Mucosa of descending colon (tissue), 3 donors: ENCODE results near the gene DPF1. TPM values are rescaled to one million over a fixed set of nuclear protein-coding genes. Genes with fewer than 3 reads are reported as not detected.

ENCODE experiments used
- ATAC-seq: fragments of 200-7000 bp; cut with Tn5 transposase; one replicate; pipeline ENCODE4 v1.9.1; 2020; ENCODE audit warnings: mild to moderate bottlenecking, moderate library complexity
- DNase-seq, 3 donors: peaks; one replicate each; pipeline ENCODE4 v3.0.0-alpha.2; 2020
- H3K36me3 ChIP-seq: fragments of 200-600 bp; one replicate; pipeline ENCODE4 v1.8.0; 2021; ENCODE audit warnings: low read depth, mild to moderate bottlenecking
- H3K4me1 ChIP-seq: fragments of 200-600 bp; one replicate; pipeline ENCODE4 v1.8.0; 2021; ENCODE audit warnings: low read depth, mild to moderate bottlenecking
- H3K4me3 ChIP-seq: fragments of 200-600 bp; one replicate; pipeline ENCODE4 v1.8.0; 2021; ENCODE audit warnings: mild to moderate bottlenecking
- H3K9me3 ChIP-seq: fragments of 200-600 bp; one replicate; pipeline ENCODE4 v1.8.0; 2021; ENCODE audit warnings: mild to moderate bottlenecking
- intact Hi-C, 2 donors: fragments of 100-400 bp; cut with DNase I in 1 of 2; cut with micrococcal nuclease in 1 of 2; formaldehyde crosslinking; loops; one replicate each; pipeline versions ENCODE4 v1.11.0 to v1.11.1; 2022; cut with DNase I, micrococcal nuclease
- total RNA-seq, 3 donors: library from RNA; stranded (reverse); fragmentation: NEBNext Ultra II Directional in 2 of 3; extraction: Animal tissue kit (Norgen Biotek cat#: 25700) in 2 of 3; gene quantifications; one replicate each; pipeline versions ENCODE4 v1.2.1 to v1.2.4, GENCODE V29; 2021 to 2023
- TF ChIP-seq, protein P1 (sequence below): fragments of 200-600 bp; IDR thresholded peaks from one replicate; pipeline ENCODE4 v1.8.0; 2022; ENCODE audit warnings: antibody characterized with exemption, mild to moderate bottlenecking
- donor health status: DM: no; HTN: no; CAD: no; lungs with moderate emphysema.
- donor health status: DM: no; HTN: no; CAD: no.
- donor health status: DM: no; HTN: yes; CAD: no.

Gene DPF1
- total RNA-seq, 3 donors from 2014 or later, result 0.22 TPM; not detected in 2

DNA sequence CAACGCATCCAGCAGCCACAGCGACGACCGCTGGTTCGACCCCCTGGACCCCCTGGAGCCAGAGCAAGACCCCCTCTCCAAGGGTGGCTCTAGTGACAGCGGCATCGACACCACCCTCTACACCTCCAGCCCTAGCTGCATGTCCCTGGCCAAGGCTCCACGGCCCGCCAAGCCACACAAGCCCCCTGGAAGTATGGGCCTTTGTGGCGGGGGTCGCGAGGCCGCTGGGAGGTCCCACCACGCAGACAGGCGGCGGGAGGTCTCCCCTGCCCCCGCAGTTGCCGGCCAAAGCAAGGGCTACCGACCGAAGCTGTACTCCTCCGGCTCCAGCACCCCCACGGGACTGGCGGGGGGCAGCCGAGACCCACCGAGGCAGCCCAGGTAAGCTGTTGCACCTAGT lies 59.5 kb downstream of the DPF1 start:
- Histone ChIP-seq H3K4me3 (no peak overlapping the region), H3K36me3 (peaks cover 19% of the 10 kb centered on the region), H3K4me1 (no peaks in the 10 kb centered on the region), H3K9me3 (peaks cover 10% of the 10 kb centered on the region)
- ATAC-seq, result no peak
- TF ChIP-seq, protein P1, sequence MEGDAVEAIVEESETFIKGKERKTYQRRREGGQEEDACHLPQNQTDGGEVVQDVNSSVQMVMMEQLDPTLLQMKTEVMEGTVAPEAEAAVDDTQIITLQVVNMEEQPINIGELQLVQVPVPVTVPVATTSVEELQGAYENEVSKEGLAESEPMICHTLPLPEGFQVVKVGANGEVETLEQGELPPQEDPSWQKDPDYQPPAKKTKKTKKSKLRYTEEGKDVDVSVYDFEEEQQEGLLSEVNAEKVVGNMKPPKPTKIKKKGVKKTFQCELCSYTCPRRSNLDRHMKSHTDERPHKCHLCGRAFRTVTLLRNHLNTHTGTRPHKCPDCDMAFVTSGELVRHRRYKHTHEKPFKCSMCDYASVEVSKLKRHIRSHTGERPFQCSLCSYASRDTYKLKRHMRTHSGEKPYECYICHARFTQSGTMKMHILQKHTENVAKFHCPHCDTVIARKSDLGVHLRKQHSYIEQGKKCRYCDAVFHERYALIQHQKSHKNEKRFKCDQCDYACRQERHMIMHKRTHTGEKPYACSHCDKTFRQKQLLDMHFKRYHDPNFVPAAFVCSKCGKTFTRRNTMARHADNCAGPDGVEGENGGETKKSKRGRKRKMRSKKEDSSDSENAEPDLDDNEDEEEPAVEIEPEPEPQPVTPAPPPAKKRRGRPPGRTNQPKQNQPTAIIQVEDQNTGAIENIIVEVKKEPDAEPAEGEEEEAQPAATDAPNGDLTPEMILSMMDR, result no peak
- no peak for DNase-seq
- intact Hi-C loops, result no loop called here

DNA sequence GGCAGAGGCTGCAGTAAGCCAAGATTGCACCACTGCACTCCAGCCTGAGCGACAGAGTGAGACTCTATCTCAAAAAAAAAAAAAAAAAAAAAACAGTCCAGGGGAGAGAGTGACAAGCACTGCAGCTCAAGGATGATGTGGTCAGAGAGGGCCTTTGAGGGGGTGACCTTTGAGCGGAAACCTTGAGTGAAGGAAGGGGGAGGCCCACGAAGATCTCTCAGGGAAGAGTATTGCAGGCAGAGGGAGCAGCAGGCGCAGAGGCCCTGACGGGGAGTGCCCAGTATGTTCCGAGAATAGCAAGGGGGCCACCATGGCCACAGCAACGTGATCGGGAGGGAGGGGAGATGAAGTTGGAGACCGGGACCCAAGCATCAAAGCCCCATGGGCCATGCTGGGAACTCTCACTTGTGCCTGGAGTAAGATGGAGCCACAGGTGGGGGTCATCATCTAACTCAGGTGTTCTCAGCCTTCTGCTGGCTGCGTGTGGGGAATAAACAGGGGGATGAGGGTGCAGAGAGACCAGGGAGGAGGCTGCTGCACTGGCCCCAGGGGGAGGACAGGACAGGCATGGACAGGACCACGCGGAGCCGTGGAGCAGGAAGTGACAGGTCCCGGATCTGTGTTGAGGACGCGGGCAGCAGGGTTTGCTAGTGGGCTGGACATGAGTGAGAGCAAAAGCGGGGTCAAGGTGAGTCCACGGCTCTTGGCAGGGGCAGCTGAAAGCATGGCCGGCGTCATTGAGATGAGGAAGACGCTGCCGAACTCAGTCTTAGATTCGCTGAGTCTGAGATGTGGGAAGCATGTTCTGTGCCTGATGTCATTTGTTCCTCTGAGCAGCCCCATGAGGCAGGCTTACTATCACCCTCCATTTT lies 60.4 kb downstream of the DPF1 start:
- TF ChIP-seq, protein P1, result no peak
- DNase-seq (no peak), ATAC-seq (no peak)
- Histone ChIP-seq H3K4me1 (no peaks in the 10 kb centered on the region), H3K4me3 (no peak overlapping the region), H3K36me3 (peaks cover 19% of the 10 kb centered on the region), H3K9me3 (peaks cover 10% of the 10 kb centered on the region)
- intact Hi-C loops, result no loop called here

DNA sequence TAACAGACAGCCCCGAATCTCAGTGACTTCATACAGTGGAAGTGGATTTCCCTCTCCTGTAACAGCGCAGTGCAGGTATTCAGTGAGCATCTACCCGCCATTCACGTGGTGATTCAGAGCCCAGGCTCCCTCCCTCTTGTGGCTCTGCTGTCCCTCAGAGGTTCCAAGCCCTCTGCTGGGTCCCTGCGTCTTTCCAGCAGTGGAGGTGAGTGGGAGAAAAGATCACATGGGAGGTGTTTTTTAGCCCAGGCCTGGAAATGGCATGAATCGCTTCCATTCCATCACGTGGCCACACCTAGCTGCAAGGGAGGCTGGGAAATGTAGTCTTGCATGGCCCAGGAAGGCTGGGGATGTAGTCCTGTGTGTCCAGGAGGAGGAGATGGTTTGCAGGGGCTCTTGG lies 61.4 kb downstream of the DPF1 start:
- intact Hi-C loops, result no loop called here
- TF ChIP-seq, protein P1, result no peak
- DNase-seq (no peak), ATAC-seq (no peak)
- Histone ChIP-seq H3K36me3 (peaks cover 19% of the 10 kb centered on the region), H3K4me1 (no peaks in the 10 kb centered on the region), H3K4me3 (no peak overlapping the region), H3K9me3 (peaks cover 10% of the 10 kb centered on the region)

DNA sequence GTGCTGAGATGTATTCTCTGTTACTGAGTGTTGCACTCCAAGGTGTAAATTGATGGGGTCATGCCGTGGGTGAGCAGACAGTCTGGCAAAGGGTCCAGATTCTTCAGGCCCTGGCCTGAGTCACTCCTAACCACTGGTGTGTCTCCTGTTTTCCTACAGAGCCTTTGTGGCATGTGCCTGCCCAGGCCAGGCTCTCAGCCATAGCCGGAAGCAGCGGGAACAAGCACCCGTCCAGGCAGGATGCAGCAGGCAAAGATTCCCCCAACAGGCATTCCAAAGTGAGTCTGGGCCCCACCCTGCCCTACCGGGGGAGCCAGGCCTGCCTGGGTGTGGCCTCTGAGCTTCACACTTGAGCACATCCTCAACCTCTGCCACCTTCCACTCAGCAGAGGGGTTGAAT lies 61.9 kb downstream of the DPF1 start:
- intact Hi-C loops, result no loop called here
- Histone ChIP-seq H3K36me3 (peaks cover 19% of the 10 kb centered on the region), H3K4me3 (no peak overlapping the region), H3K9me3 (peaks cover 10% of the 10 kb centered on the region), H3K4me1 (no peaks in the 10 kb centered on the region)
- DNase-seq, result no peak
- ATAC-seq, result no peak
- TF ChIP-seq, protein P1, result no peak

Other genes with a start within 250 kb of the DPF1 start
- gene PPP1R14A, start 32.2 kb upstream of the DPF1 start, total RNA-seq, result 100 to 1,000 TPM in 1 of 3 donors, 10 to 100 TPM in 1, 1 to 10 TPM in 1; 9.0 to 186 (median 19.9) TPM
- 100 to 1,000 TPM; 355 to 802 (median 787) TPM for gene SPINT2, start 40.4 kb upstream of the DPF1 start, total RNA-seq
- gene C19orf33, start 80.0 kb upstream of the DPF1 start, total RNA-seq, result 100 to 1,000 TPM in 2 of 3 donors, 10 to 100 TPM in 1; 82.5 to 310 (median 235) TPM
- gene YIF1B, start 91.7 kb upstream of the DPF1 start, total RNA-seq, result 10 to 100 TPM; 21.4 to 31.5 (median 23.9) TPM
- 10 to 100 TPM; 24.8 to 27.8 (median 25.6) TPM for gene KCNK6, start 95.6 kb upstream of the DPF1 start, total RNA-seq
- 10 to 100 TPM in 2 of 3 donors, 1 to 10 TPM in 1; 8.1 to 14.2 (median 10.1) TPM for gene CATSPERG, start 111.6 kb upstream of the DPF1 start, total RNA-seq
- 100 to 1,000 TPM; 121 to 144 (median 141) TPM for gene PSMD8, start 150.3 kb upstream of the DPF1 start, total RNA-seq
- under 1 TPM in 2 of 3 donors, not detected in 1; 0.12 to 0.20 TPM for gene GGN, start 163.8 kb upstream of the DPF1 start, total RNA-seq
- gene SPRED3, start 164.5 kb upstream of the DPF1 start, total RNA-seq, result under 1 TPM; 0.46 to 0.82 (median 0.80) TPM
- 10 to 100 TPM; 24.1 to 42.3 (median 30.1) TPM for gene FAM98C, start 178.9 kb upstream of the DPF1 start, total RNA-seq
- gene RASGRP4, start 202.0 kb upstream of the DPF1 start, total RNA-seq, result 1 to 10 TPM in 2 of 3 donors, under 1 TPM in 1; 0.55 to 2.3 (median 2.0) TPM
- 1 to 10 TPM in 2 of 3 donors, under 1 TPM in 1; 0.46 to 2.5 (median 1.3) TPM for gene RYR1, start 209.5 kb upstream of the DPF1 start, total RNA-seq